MCF 10A (cell line): Measurements from ENCODE around the gene CCR6. TPM values are rescaled to one million over a fixed set of nuclear protein-coding genes. Genes with fewer than 3 reads are reported as not detected.

Experiments used
- BruUV-seq: library from RNA; stranded (reverse); fragments of 400-500 nt; replicated peaks from 2 replicates; lab custom pipeline; 2021; lab: Mats Ljungman, UMichigan
- CTCF ChIA-PET: fragments of 300-600 bp; sonication (Branson Sonifier 250); formaldehyde crosslinking; extraction: SDS; loops from one replicate; lab custom pipeline; 2021; ENCODE audit warnings: antibody characterized with exemption, inconsistent platforms; lab: Yijun Ruan, JAX
- POLR2A ChIA-PET: fragments of 300-600, 350-650 bp; sonication (Branson Sonifier 250); formaldehyde crosslinking; extraction: SDS; loops from one replicate; lab custom pipeline; 2020; ENCODE audit warnings: antibody characterized with exemption, inconsistent platforms; lab: Yijun Ruan, JAX
- DNase-seq: peaks from one replicate; pipeline ENCODE4 v3.0.0-alpha.2; 2018; ENCODE audit not compliant: unreplicated experiment
- H3K27ac Mint-ChIP-seq: one replicate; pipeline ENCODE4 v1.8.0; 2022; ENCODE audit warnings: mild to moderate bottlenecking, low read depth, mixed read lengths; ENCODE audit not compliant: unreplicated experiment
- H3K27me3 Mint-ChIP-seq: one replicate; pipeline ENCODE4 v1.8.0; 2022; ENCODE audit warnings: mixed read lengths; ENCODE audit not compliant: insufficient read depth, unreplicated experiment
- H3K36me3 Mint-ChIP-seq: one replicate; pipeline ENCODE4 v1.8.0; 2022; ENCODE audit warnings: mild to moderate bottlenecking, moderate library complexity, mixed read lengths; ENCODE audit not compliant: insufficient read depth, unreplicated experiment
- H3K4me1 Mint-ChIP-seq: one replicate; pipeline ENCODE4 v1.8.0; 2022; ENCODE audit warnings: mixed read lengths; ENCODE audit not compliant: insufficient read depth, unreplicated experiment
- H3K4me3 Mint-ChIP-seq: one replicate; pipeline ENCODE4 v1.8.0; 2022; ENCODE audit warnings: mild to moderate bottlenecking, moderate library complexity, mixed read lengths; ENCODE audit not compliant: unreplicated experiment
- H3K9me3 Mint-ChIP-seq: one replicate; pipeline ENCODE4 v1.8.0; 2022; ENCODE audit warnings: mixed read lengths; ENCODE audit not compliant: unreplicated experiment
- CTCF ChIP-seq: fragments of 200-600 bp; IDR thresholded peaks from one replicate; pipeline ENCODE4 v1.8.0; 2022; ENCODE audit warnings: antibody characterized with exemption, mild to moderate bottlenecking; ENCODE audit not compliant: unreplicated experiment
- intact Hi-C: fragments of 100-400 bp; cut with micrococcal nuclease; formaldehyde crosslinking; loops from 2 replicates; pipeline ENCODE4 v1.14.1; 2022
- total RNA-seq: library from RNA; stranded (reverse); gene quantifications from 2 replicates; pipeline ENCODE4 v1.2.3, GENCODE V29; 2022

The CCR6 gene
- total RNA-seq, 1 experiment from 2014 or later = not detected

GRCh38 chr6:167112421-167112820 lies 10.5 kb upstream of the CCR6 start:
- H3K9me3 Mint-ChIP-seq = no peaks in the 10 kb centered on the region
- BruUV-seq = no TSS peak
- intact Hi-C loops = no loop called here
- no peaks in the 10 kb centered on the region for H3K36me3 Mint-ChIP-seq
- POLR2A ChIA-PET = no interaction called here
- H3K27me3 Mint-ChIP-seq = peaks cover 89% of the 10 kb centered on the region
- CTCF ChIA-PET = no interaction called here
- no peak overlapping the region for H3K4me3 Mint-ChIP-seq
- no peaks in the 10 kb centered on the region for H3K4me1 Mint-ChIP-seq
- no peak for TF ChIP-seq CTCF
- no peak overlapping the region for H3K27ac Mint-ChIP-seq
- no peak for DNase-seq

- intact Hi-C loops = no loop called here
- no peaks in the 10 kb centered on the region for H3K36me3 Mint-ChIP-seq
- no peaks in the 10 kb centered on the region for H3K4me1 Mint-ChIP-seq
- H3K27ac Mint-ChIP-seq = no peak overlapping the region
- no peak for TF ChIP-seq CTCF
- no TSS peak for BruUV-seq
- peaks cover 94% of the 10 kb centered on the region for H3K27me3 Mint-ChIP-seq
- no peak for DNase-seq
- H3K9me3 Mint-ChIP-seq = no peaks in the 10 kb centered on the region
- ChIA-PET CTCF (no interaction called here), POLR2A (no interaction called here)
- no peak overlapping the region for H3K4me3 Mint-ChIP-seq
Measured at GRCh38 chr6:167113047-167113754, 9.7 kb upstream of the CCR6 start.

GRCh38 chr6:167113935-167114910 lies 8.7 kb upstream of the CCR6 start:
- intact Hi-C loops = no loop called here
- no peak for DNase-seq
- no peak for TF ChIP-seq CTCF
- Mint-ChIP-seq H3K4me1 (no peaks in the 10 kb centered on the region), H3K27ac (no peak overlapping the region), H3K4me3 (no peak overlapping the region), H3K36me3 (no peaks in the 10 kb centered on the region), H3K9me3 (no peaks in the 10 kb centered on the region), H3K27me3 (peaks cover 97% of the 10 kb centered on the region)
- POLR2A ChIA-PET = no interaction called here
- BruUV-seq = no TSS peak
- CTCF ChIA-PET = no interaction called here

- CTCF ChIA-PET = interaction anchor here (0.6 kb wide), 1 partner anchor 675 kb away, joined by 3 read pairs; no protein-coding TSS in a partner anchor
- no TSS peak for BruUV-seq
- intact Hi-C loops = no loop called here
Measured at GRCh38 chr6:167115054-167115453, 7.8 kb upstream of the CCR6 start.

More at GRCh38 chr6:167115054-167115453, 7.8 kb upstream of the CCR6 start:
- peaks cover 91% of the 10 kb centered on the region for H3K27me3 Mint-ChIP-seq
- POLR2A ChIA-PET = no interaction called here
- H3K9me3 Mint-ChIP-seq = no peaks in the 10 kb centered on the region
- no peaks in the 10 kb centered on the region for H3K36me3 Mint-ChIP-seq
- H3K27ac Mint-ChIP-seq = no peak overlapping the region
- no peaks in the 10 kb centered on the region for H3K4me1 Mint-ChIP-seq
- H3K4me3 Mint-ChIP-seq = no peak overlapping the region
- TF ChIP-seq CTCF = no peak
- no peak for DNase-seq
